ENCODE data around the gene PDGFB.

Gene PDGFB

GRCh38 chr22:39254789-39255298 lies 10.1 kb upstream of the PDGFB start:
- DNase-seq (ENCODE audit: low read depth): no peak
- TF ChIP-seq, protein P1, sequence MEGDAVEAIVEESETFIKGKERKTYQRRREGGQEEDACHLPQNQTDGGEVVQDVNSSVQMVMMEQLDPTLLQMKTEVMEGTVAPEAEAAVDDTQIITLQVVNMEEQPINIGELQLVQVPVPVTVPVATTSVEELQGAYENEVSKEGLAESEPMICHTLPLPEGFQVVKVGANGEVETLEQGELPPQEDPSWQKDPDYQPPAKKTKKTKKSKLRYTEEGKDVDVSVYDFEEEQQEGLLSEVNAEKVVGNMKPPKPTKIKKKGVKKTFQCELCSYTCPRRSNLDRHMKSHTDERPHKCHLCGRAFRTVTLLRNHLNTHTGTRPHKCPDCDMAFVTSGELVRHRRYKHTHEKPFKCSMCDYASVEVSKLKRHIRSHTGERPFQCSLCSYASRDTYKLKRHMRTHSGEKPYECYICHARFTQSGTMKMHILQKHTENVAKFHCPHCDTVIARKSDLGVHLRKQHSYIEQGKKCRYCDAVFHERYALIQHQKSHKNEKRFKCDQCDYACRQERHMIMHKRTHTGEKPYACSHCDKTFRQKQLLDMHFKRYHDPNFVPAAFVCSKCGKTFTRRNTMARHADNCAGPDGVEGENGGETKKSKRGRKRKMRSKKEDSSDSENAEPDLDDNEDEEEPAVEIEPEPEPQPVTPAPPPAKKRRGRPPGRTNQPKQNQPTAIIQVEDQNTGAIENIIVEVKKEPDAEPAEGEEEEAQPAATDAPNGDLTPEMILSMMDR (IDR thresholded peaks at IDR 0.05; ENCODE audit: control insufficient read depth, insufficient read depth, low read depth, low read length, missing control alignments): no peak
- H3K4me3 ChIP-seq (ENCODE audit: control insufficient read depth, low read depth, low read length): no peak overlapping the region

- DNase-seq (ENCODE audit: low read depth): no peak
- no peak overlapping the region for H3K4me3 ChIP-seq (ENCODE audit: control insufficient read depth, low read depth, low read length)
- TF ChIP-seq, protein P1 (IDR thresholded peaks at IDR 0.05; ENCODE audit: control insufficient read depth, insufficient read depth, low read depth, low read length, missing control alignments): no peak
These were observed 9.3 kb upstream of the PDGFB start for GRCh38 chr22:39254122-39254521.

- DNase-seq (ENCODE audit: low read depth): peak; percentile 31
- TF ChIP-seq, protein P1 (IDR thresholded peaks at IDR 0.05; ENCODE audit: control insufficient read depth, insufficient read depth, low read depth, low read length, missing control alignments): no peak
- H3K4me3 ChIP-seq (ENCODE audit: control insufficient read depth, low read depth, low read length): no peak overlapping the region
These were observed 8.8 kb upstream of the PDGFB start for GRCh38 chr22:39253435-39254070.

GRCh38 chr22:39252461-39253434 lies 8.0 kb upstream of the PDGFB start:
- TF ChIP-seq, protein P1 (IDR thresholded peaks at IDR 0.05; ENCODE audit: control insufficient read depth, insufficient read depth, low read depth, low read length, missing control alignments): no peak
- H3K4me3 ChIP-seq (ENCODE audit: control insufficient read depth, low read depth, low read length): no peak overlapping the region
- DNase-seq (ENCODE audit: low read depth): no peak

- TF ChIP-seq, protein P1 (IDR thresholded peaks at IDR 0.05; ENCODE audit: control insufficient read depth, insufficient read depth, low read depth, low read length, missing control alignments): no peak
- H3K4me3 ChIP-seq (ENCODE audit: control insufficient read depth, low read depth, low read length): no peak overlapping the region
- no peak for DNase-seq (ENCODE audit: low read depth)
These were observed 7.1 kb upstream of the PDGFB start for GRCh38 chr22:39251762-39252460.

DNA sequence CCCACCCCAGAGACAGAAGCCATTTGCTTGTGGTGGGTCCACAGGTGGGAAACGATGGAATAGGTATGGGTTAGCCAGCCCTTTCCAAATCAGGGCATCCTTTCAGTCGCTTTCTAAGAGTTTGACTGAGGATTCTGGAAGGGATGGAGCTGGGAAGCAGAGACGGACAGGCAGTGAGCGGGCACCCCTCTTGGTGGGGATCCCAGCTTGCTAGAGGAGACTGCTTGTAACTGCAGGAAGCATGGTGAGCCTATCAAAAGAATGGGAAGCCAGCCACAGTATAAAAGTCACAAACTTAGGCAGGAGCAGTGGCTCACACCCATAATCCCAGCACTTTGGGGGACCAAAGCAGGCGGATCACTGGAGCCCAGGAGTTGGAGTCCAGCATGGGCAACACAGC lies 6.1 kb upstream of the PDGFB start:
- TF ChIP-seq, protein P1 (IDR thresholded peaks at IDR 0.05; ENCODE audit: control insufficient read depth, insufficient read depth, low read depth, low read length, missing control alignments): no peak
- DNase-seq (ENCODE audit: low read depth): no peak
- H3K4me3 ChIP-seq (ENCODE audit: control insufficient read depth, low read depth, low read length): no peak overlapping the region

All from AG09309 (cell line).